ENCODE data around the gene ATP5F1C.

Gene ATP5F1C

GRCh38 chr10:7853226-7853842 lies 65.4 kb downstream of the ATP5F1C start:
- no peak for DNase-seq (ENCODE audit: low read depth)

DNA sequence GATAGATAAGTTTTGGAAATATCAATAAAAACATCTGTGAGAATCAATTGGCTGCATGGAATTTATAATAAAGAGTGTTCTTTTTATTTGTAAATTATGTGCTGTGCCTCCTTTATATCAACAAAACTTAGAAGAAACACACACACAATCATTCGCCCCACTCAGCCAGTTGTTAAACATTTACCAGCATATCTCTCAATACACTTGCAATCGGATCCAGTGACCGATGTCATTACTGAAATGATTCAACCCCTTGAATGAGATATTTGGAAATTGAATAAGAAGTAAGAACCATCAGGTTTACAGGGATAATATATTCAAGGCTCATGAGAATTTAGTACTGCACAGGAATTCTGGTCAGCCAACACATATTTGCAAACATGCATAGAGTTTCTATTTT lies 65.9 kb downstream of the ATP5F1C start:
- no peak for DNase-seq (ENCODE audit: low read depth)

- DNase-seq (ENCODE audit: low read depth): no peak
Measured at GRCh38 chr10:7855205-7855604, 67.2 kb downstream of the ATP5F1C start.

GRCh38 chr10:7856678-7857077 lies 68.7 kb downstream of the ATP5F1C start:
- DNase-seq (ENCODE audit: low read depth): no peak

GRCh38 chr10:7857262-7857661 lies 69.3 kb downstream of the ATP5F1C start:
- DNase-seq (ENCODE audit: low read depth): no peak
